Raji (cell line): Measurements from ENCODE around the gene DUSP10.

Source experiments
- POLR2A ChIP-seq: IDR thresholded peaks from 2 replicates; pipeline ENCODE4 v1.6.1; 2011; ENCODE audit warnings: low read depth, low read length, control low read depth; ENCODE audit not compliant: insufficient read depth

Gene DUSP10

DNA sequence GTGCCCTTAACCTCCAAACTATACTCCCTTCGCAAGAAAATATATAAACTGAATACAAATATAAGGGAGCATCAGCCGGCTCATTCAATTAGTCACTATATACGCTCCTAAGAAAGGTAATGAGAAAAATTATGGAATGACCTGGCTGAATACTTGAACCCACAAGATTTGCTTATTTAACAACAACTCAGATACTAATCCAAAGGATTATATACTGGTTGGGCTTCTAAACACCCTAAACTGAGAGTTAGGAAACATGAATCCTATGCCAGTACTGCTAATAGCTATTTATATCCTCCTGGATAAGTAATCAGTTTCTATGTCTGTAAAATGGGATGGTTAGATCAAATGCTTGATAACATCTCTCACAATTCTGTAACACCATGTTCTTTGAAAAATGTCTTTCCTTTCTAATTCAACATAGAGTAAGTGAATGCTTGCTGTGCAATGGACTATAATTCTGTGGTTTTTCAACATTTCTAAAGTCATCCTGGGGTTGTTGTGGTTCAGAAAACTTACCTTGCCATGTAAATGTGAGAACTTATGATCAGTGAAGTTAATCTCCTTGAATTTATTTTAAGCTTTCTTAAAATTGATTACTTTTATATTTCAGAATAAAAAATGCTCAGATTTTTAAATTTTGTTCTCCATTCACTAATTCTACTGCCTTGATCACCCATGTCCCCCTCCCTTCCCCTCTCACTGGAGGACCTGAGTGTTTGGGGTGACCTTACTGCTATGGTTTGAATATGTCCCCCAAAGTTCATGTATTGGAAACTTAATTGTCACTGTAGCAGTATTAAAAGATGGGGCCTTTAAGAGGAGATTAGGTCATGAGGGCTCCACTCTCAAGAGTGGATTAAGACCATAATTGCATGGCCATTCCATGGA is 14.5 kb downstream of the DUSP10 start:
- TF ChIP-seq POLR2A = no peak

DNA sequence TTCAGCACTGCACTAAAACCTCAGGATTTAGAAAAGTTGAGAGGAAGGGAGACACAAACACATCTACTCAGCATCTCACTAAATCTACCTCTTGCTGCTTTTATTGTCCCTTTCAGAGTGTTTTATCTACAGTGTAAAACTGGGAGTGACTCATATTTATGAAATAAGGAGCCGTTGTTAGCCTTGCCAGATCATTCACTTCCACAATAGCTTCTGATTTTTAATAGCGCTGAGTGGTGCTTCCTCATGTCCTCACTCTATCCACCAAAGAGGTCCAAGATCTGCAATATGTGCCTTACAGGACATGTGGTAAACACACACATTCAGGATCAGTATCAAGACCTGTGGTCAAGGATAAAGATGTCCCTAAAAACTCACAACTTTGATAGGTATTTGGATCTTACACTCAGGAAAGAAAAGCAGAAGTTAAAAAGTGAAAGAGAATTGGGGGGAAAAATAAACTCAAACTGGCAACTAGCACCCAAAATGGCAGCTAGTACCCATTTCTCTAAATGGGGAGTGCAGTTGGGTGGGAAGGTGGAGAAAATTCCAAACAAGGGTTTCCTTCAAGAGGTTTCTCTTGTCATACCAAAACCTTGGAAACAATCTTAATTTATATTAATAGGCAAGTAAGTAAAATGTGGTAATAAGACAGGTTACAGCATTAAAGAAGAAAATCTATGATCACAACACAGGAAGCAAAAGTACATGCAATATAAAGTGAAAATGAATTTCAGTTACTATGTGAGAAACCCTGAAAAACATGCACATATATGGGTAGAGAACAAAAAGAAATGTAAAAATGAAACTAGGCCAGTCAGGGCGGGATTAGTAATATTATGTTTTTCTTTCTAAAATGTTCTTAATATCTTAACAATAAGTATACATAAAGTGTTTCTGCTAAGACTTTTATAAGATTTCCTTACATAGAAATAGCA is 15.9 kb downstream of the DUSP10 start:
- TF ChIP-seq POLR2A = no peak

DNA sequence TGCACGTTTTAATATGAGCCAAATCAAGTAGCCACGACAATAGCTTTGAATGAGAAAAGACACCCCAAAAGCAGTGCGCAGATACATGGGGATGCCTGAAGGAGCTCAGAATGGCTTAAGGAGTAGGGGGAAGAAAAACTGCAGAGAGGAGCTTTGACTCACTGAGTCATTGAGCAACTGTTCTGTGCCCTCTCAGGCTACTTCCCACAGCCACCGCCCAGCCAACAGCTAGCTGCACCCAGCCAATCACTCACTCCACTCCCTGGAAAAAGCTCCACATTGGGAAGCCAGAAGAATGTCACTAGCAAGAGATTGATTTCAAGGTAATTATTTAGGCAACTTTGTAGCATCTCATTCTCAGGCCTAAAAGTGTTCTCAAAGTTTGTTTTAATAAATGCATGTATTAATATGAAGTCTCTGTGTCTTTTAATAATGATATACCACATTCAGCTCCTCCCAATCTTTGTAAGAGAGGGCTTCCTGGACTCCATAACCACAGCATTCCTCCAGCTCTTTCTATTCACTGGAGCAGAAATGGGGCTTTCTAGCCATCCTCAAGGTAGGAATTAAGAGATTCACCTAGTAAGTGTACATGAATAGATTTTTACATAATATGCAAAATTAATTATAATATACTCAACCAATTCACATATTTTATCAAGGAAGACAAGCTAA is 16.8 kb downstream of the DUSP10 start:
- no peak for TF ChIP-seq POLR2A

DNA sequence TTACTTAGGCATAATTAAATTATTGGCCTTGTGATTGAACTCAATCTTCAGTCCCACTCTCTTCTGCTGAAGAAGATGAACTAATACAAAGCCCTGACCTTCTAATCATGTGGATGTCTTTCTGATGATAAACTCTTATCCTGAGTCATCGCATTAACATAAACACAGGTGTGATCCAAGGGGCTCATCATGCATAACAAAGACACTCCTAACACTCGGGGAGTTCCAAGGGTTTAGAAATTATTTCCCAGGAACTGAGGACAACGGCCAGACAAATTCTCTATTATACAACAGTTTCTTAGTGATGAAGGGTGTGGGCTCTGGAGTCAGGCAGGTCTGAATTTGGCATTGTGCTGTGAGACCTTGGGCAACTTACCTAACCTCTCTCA is 18.0 kb downstream of the DUSP10 start:
- TF ChIP-seq POLR2A = no peak

DNA sequence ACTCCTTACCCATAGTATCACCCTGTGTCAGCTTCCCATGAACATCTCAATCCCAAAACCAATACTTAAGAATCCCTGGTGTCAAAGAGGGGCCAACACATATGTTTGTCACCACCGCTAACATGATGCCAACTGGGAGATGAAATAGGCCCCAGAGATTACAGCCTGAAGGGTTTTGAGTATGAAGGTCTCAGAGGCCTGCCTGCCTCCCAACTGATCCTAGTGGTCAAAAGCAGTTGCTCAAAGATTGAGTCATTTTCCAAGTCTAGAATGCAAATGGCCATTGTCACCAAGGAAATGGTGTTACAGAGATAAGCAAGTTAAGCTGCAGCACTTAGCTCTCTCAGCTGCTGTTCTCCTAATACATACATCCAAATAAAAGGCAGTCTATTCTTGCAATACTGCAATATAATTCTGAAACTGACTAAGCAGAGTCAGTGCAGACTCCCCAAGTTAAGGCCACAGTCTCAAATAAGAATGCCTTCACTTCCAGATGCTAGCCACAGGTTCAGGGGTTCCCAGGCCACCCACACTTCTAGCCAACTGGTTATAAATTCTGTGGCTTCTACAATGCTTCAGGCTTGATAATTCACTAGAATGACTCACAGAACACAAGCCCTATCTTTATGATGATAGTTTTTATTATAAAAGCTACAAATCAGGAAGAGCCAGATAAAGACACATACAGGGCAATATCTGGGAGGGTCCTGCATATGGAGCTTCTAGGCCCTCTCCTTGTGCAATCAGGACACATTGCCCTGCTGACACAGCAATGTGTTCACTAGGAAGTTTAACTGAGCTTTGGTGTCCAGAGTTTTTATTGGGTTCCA is 18.7 kb downstream of the DUSP10 start:
- TF ChIP-seq POLR2A = no peak

DNA sequence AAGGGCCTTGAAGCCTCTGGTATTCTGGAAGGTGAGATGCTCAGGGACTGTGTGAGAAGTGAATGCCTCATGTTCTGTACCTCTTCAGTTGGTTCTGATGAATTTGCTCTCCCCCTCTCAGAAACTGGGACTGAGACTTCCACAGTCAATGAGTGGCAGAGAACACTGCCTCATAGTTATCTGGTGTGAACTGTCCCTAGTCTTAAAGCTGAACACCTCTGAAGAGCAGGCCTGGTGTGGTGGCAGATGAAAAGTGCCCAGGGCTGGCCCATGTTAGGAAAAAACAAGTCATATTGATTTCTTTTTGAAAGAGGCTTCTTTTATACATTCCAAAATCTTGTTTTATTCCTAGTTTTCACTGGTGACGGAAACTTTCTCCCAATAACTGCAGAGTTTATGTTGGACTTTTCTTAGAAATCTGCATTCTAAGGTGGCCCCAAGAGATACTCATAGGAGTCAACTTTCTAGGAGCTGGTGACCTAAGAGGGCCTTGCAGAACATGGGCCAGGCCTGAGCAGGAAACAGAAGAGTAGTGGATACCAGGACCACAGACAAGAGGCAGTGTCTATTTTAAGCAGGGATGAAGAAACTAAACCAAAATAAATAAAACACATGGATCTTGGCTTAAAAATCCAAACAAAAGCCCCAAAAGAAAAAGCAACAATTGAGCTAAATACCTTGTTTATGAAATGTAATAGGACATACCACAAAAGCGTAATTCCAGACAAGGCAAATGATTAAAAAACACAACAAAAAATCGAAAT is 19.5 kb downstream of the DUSP10 start:
- TF ChIP-seq POLR2A = no peak

DNA sequence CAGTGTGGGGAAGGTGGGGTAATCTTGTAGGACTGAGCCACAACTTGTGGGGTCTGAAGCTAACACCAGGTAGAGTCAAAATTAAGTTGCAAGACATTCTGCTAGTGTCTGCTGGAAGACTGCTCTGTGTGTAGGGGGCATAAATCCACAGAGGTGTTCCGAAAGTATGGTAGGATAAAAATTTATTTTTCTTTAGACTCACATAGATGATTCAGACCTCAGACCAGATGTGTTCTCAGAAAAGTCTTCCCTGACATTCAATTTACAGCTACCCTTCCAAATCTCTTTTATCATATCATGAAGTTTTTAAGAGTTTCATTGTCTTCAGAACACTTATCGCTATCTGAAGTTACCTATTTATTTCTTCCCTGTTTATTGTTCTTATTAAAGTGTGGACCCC is 21.3 kb downstream of the DUSP10 start:
- no peak for TF ChIP-seq POLR2A

DNA sequence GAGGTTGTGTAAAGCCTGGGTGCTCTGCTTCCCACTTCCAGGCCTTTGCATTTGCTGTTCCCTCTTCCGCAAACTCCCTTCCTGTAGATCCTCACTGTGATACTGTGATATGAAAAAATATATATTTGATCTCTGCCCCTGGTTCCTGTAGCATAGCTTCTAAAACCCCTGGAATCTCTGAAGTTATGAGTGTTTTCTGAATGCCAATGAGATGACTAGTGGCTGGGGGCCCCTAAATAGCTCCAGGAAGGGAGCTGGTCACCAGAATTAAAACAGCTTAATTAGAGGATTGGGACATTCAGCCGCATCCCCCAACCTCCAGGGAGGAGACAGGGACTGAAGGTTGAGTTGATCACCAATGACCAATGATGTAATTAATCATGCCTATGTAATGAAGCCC is 21.9 kb downstream of the DUSP10 start:
- no peak for TF ChIP-seq POLR2A

DNA sequence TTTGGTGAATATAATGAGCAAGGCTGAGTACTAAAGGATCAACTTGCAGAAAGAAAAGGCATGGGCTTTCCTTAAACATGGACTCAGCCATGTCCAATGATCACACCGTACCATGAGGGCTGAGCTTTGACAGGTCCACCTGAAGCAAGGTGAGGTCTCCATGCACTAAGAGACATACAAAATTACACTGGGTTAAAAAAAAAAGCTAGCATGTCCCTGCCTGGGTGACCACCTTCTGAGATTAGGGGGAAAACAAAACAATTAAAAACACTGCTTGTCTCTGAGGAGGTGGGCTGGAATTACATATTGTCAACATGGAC is 22.7 kb downstream of the DUSP10 start:
- TF ChIP-seq POLR2A = no peak

DNA sequence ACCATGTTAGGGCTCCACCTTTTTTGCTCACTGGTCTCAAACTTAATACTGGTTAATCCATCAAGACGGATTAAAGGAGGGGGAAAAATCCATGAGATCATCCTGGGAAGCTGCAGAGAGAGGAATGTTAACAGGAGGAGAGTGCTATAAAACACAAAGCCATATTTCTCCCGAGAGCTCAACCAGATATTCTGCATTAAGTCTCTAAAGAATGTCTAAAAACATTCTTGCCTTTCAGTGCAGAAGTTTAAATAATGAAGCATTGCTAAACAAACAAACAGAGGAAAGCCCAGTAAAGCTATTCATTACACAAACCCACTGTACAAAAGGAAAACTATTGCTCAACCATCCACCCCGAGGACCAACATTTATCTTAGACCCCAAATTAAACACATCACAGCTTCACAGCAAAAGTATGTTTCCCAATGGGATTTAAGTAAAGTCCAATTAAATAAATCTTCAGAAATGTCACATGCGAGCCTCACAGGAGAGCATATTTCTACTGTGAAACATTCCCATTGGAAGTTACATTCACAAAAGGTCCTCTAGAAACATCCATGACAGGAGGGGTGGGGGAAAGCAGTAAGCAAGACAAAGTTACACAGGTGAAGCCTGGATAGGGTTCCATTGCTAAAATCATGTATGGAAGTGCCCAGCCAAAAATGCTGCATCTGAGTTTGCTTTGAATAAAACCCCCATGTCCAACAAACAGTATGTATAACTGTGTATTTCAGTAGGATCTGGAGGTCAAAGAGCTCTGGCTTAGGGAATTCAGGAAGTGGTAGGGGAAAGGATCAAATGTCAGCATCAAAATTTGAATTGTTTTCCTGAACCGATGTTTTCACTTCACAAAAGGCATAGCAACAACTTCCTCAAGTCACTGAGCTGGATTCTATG is 23.3 kb downstream of the DUSP10 start:
- no peak for TF ChIP-seq POLR2A

DNA sequence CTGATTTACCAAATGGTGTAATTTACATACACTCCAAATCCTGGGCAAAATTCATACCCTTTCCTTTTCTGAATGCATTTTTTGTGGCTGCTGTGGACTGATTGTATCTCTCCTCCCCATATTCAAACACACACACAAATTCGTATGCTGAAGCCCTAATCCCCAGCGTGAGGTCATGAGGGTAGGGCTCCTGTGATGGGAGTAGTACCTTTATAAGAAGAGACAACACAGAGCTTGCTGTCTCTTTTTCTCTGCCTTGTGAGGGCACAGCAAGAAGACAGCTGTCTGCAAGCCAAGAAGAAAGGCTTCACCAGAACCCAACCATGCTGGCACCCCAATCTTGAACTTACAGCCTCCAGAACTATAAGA is 24.4 kb downstream of the DUSP10 start:
- no peak for TF ChIP-seq POLR2A

DNA sequence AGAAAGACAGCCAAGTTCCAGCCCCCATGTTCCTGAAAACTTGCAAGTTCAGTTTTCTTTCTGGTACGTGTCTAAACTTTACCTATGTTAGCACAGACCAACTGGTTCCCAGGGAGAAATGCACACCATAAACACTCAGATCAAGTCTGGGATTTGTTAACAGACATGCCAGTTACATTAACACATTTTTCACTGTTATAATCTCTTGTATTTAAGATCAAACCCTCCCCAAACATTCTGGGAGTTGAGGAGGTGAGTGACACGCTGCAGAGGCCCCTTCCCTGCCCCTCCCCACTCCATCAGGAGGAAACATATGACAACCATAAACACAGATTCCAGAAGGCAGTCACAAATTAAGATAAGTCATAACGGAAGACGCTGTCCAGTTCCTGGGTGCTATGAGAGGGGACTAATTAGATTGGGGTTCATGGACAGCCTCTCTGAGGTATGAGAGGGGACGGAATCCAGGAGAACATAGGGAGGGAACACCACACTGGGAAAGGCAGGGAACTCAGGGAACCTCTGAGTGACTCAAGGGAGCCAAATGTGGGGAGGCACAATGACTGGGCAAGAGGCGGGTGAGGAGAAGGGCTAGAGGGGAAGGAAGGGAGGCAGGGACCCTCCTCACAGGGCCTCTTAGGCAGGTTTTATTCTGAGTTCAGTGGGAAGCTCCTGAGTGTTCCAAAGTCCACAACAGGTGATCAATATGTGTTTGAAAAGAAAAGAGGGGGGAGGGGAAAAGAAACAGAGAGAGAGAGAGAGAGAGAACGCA is 25.0 kb downstream of the DUSP10 start:
- no peak for TF ChIP-seq POLR2A

DNA sequence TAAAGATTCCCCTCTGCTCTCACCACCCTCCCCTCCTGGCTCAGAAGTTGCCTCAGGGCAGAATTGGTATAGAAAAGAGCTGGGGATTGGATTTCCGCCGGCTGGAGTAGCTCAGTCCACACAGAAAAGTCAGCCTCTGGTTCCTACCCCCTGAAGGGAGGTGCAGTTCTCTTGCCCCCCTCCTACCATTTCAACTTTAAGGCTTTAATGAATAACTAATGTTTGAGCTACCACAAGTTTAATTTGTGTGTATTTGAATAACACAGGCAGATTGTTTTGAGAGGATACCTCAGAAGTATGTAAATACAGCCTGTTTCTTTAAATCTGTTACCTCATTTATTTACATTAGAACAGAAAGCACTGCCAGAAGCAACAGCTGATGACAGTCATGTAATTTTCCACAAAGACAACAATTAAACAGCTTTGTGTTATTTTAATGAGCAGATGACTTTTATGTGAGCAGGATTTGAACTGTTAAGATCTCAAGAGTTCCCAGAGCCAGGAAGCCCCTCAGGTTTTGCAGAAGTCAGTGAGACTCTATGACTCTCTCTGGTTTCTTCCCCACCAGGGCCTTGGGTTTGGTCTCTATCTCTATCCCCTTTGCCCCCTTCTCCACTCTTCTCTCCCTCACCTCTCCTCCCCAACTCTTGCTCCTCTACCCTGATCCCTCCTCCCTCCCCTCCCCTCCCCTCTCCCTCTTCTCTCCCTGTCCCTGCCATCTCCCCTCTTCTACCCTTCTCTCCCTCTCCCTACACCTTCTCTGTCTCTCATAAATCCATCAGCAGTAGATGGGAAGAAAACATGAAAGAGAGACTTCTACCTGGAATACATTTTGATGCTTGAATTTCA is 26.3 kb downstream of the DUSP10 start:
- TF ChIP-seq POLR2A = no peak
